ENCODE measurements around the gene CDCP1.

Gene CDCP1

DNA sequence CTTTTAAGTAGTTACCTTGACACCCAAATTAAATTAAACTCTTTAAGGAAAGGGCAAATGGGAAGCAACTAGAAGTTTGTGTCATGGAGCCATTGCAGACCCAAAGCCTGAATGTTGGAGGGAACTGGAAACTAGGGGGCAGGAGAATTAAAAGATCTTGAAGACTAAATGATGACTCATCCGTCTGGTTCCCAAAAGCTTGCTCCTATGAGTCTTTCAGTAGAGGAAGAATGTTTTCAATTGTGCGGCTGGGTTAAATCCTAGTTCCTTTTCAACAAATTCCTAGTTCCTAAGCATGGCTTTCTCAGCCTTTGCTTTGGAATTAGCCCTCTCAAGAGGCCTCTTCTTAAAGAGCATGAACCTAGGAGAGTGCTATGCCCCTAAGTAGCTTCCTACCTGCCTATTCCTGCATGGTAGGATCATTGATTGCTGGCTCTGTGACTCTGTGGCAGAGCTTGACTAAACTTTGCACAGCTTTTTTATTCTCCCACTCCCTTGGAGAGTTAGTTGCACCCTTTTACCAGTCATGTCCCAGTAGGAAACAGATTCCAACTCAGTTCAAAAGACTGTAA is 102.4 kb downstream of the CDCP1 start:
- peak; percentile 51; the same call in 2 of the 3 replicates for ATAC-seq (ENCODE audit: low read depth)
- TF ChIP-seq, protein P1, sequence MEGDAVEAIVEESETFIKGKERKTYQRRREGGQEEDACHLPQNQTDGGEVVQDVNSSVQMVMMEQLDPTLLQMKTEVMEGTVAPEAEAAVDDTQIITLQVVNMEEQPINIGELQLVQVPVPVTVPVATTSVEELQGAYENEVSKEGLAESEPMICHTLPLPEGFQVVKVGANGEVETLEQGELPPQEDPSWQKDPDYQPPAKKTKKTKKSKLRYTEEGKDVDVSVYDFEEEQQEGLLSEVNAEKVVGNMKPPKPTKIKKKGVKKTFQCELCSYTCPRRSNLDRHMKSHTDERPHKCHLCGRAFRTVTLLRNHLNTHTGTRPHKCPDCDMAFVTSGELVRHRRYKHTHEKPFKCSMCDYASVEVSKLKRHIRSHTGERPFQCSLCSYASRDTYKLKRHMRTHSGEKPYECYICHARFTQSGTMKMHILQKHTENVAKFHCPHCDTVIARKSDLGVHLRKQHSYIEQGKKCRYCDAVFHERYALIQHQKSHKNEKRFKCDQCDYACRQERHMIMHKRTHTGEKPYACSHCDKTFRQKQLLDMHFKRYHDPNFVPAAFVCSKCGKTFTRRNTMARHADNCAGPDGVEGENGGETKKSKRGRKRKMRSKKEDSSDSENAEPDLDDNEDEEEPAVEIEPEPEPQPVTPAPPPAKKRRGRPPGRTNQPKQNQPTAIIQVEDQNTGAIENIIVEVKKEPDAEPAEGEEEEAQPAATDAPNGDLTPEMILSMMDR (IDR thresholded peaks at IDR 0.05; ENCODE audit: poor library complexity, severe bottlenecking) = peak; percentile 62
- H3K27ac ChIP-seq (ENCODE audit: poor library complexity, severe bottlenecking) = peak overlapping the region; percentile 39

DNA sequence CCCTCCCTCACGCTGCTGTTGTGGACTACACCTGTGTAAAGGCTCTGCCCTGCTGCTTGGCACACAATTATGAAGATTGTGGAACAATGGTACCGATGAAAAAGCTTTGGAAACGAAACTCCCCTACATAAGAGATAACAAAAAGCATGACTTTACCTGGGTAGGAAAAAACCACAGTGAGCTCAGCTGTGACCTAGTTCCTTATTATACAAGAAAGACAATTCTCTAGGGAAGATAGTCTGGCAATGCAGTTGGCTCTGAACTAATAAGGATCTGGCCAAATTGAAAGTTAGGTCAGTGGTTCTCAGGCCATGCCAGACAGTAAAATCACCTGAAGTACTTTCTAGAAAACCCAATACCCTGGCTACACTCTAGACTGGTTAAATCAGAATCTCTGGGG is 104.0 kb downstream of the CDCP1 start:
- no peaks in the 10 kb centered on the region for H3K27me3 ChIP-seq (ENCODE audit: insufficient read depth, poor library complexity, severe bottlenecking)
- peaks cover 8% of the 10 kb centered on the region for H3K4me1 ChIP-seq (ENCODE audit: insufficient read depth, poor library complexity, severe bottlenecking)
- H3K4me3 ChIP-seq (ENCODE audit: severe bottlenecking) = no peak overlapping the region
- H3K27ac ChIP-seq (ENCODE audit: poor library complexity, severe bottlenecking) = no peak overlapping the region
- TF ChIP-seq, protein P1 (IDR thresholded peaks at IDR 0.05; ENCODE audit: poor library complexity, severe bottlenecking) = no peak
- DNase-seq (ENCODE audit: low spot score) (no peak), ATAC-seq (ENCODE audit: low read depth) (no peak)
- no peaks in the 10 kb centered on the region for H3K9me3 ChIP-seq (ENCODE audit: severe bottlenecking)
- no peaks in the 10 kb centered on the region for H3K36me3 ChIP-seq (ENCODE audit: low read depth)

More for the DNA sequence above, 102.4 kb downstream of the CDCP1 start:
- no peaks in the 10 kb centered on the region for H3K27me3 ChIP-seq (ENCODE audit: insufficient read depth, poor library complexity, severe bottlenecking)
- no peak for DNase-seq (ENCODE audit: low spot score)
- H3K9me3 ChIP-seq (ENCODE audit: severe bottlenecking) = no peaks in the 10 kb centered on the region
- peaks cover 5% of the 10 kb centered on the region for H3K4me1 ChIP-seq (ENCODE audit: insufficient read depth, poor library complexity, severe bottlenecking)
- no peak overlapping the region for H3K4me3 ChIP-seq (ENCODE audit: severe bottlenecking)
- H3K36me3 ChIP-seq (ENCODE audit: low read depth) = no peaks in the 10 kb centered on the region

DNA sequence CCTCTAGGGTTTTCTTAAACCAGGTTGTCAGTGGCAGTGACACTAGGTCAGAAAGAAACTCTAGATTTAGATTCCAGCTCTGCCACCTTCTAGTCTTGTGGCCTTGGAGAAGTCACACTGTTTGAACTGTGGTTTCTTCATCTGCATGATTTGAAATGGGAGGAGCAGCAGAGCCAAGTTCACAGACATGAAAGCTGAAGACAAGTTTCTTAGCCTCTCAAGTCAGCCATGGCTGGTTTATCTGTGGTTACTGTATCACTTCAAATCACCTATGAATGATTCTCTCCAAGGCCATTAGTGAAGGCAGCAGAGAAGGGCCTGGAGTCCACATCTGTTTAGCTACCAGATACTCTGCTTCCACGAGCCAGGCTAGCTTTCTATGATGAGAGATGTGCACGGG is 104.5 kb downstream of the CDCP1 start:
- ATAC-seq (ENCODE audit: low read depth) (no peak), DNase-seq (ENCODE audit: low spot score) (no peak)
- TF ChIP-seq, protein P1 (IDR thresholded peaks at IDR 0.05; ENCODE audit: poor library complexity, severe bottlenecking) = no peak
- H3K9me3 ChIP-seq (ENCODE audit: severe bottlenecking) = no peaks in the 10 kb centered on the region
- H3K4me1 ChIP-seq (ENCODE audit: insufficient read depth, poor library complexity, severe bottlenecking) = peaks cover 8% of the 10 kb centered on the region
- no peaks in the 10 kb centered on the region for H3K36me3 ChIP-seq (ENCODE audit: low read depth)
- no peak overlapping the region for H3K4me3 ChIP-seq (ENCODE audit: severe bottlenecking)
- no peaks in the 10 kb centered on the region for H3K27me3 ChIP-seq (ENCODE audit: insufficient read depth, poor library complexity, severe bottlenecking)
- no peak overlapping the region for H3K27ac ChIP-seq (ENCODE audit: poor library complexity, severe bottlenecking)

DNA sequence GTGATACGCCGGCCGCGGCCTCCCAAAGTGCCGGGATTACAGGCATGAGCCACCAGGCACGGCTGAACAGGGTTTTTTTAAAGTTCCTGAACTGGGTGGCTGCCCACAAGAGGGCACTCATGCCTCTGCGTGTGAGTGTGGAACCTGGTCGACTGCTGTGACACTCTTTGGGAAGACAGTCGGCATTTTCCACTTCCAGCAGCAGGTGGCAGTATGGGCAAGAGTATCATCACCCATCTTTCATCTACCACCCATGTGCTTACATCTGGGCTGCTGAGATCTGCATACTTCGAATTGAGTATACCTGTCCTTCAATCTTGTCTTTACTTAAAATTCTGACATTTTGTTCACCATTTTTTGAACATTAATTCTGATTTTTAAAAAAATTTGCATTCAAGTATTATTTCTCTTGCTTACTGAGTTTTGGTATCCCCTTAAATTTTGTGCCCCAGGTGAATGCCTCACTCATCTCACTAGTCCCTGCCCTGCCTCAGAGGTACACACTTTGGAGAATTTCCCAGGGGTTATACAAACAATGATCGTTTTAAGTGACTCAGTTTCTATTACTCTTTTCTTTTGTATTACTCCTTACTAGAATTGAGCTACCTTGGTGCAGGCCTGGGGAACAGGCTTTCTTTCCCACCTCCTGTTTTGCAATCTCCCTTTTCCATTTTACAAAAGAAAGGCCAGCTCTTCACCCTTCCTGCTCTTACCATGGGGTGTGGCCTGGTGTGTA is 108.3 kb downstream of the CDCP1 start:
- H3K36me3 ChIP-seq (ENCODE audit: low read depth) = no peaks in the 10 kb centered on the region
- no peaks in the 10 kb centered on the region for H3K9me3 ChIP-seq (ENCODE audit: severe bottlenecking)
- H3K27ac ChIP-seq (ENCODE audit: poor library complexity, severe bottlenecking) = no peak overlapping the region
- peak; percentile 79 for ATAC-seq (ENCODE audit: low read depth)
- peak; percentile 86 for DNase-seq (ENCODE audit: low spot score)
- peaks cover 3% of the 10 kb centered on the region for H3K4me1 ChIP-seq (ENCODE audit: insufficient read depth, poor library complexity, severe bottlenecking)
- no peaks in the 10 kb centered on the region for H3K27me3 ChIP-seq (ENCODE audit: insufficient read depth, poor library complexity, severe bottlenecking)
- no peak overlapping the region for H3K4me3 ChIP-seq (ENCODE audit: severe bottlenecking)
- TF ChIP-seq, protein P1 (IDR thresholded peaks at IDR 0.05; ENCODE audit: poor library complexity, severe bottlenecking) = peak; percentile 99

All from RWPE2 (cell line).